ENCODE results near the gene MPZ.
A peak's percentile ranks its signal among the peaks of the same experiment; 100 is the strongest.
"Not testable (repeated sequence)": the region's sequence is repeated elsewhere in the genome, so short reads cannot be mapped to it uniquely, and the experiment has no call there.

The MPZ gene

GRCh38 chr1:161309868-161310267, at the start of gene MPZ:
TSS of gene MPZ (minus strand) at chr1:161309968. CDS start at chr1:161309905, 63 bp downstream.
- no peak for DNase-seq (ENCODE audit: low read depth in 3 of 3)

- no peak for DNase-seq (ENCODE audit: low read depth in 3 of 3)
Measured at GRCh38 chr1:161359291-161359690, 49.5 kb upstream of the MPZ start.

- DNase-seq (ENCODE audit: low read depth in 3 of 3): no peak
Measured at GRCh38 chr1:161357073-161357472, 47.3 kb upstream of the MPZ start.

GRCh38 chr1:161351482-161351881, 41.7 kb upstream of the MPZ start:
- DNase-seq (ENCODE audit: low read depth in 3 of 3): no peak

GRCh38 chr1:161350671-161351070, 40.9 kb upstream of the MPZ start:
- DNase-seq (ENCODE audit: low read depth in 3 of 3): no peak

- DNase-seq (ENCODE audit: low read depth in 3 of 3): no peak
Measured at GRCh38 chr1:161342821-161343220, 33.1 kb upstream of the MPZ start.

GRCh38 chr1:161342177-161342576, 32.4 kb upstream of the MPZ start:
- no peak for DNase-seq (ENCODE audit: low read depth in 3 of 3)

GRCh38 chr1:161335796-161336195, 26.0 kb upstream of the MPZ start:
- DNase-seq (ENCODE audit: low read depth in 3 of 3): no peak

- DNase-seq (ENCODE audit: low read depth in 3 of 3): no peak
Measured at GRCh38 chr1:161333166-161333565, 23.4 kb upstream of the MPZ start.

GRCh38 chr1:161330346-161330745, 20.6 kb upstream of the MPZ start:
- no peak for DNase-seq (ENCODE audit: low read depth in 3 of 3)

GRCh38 chr1:161324020-161324419, 14.3 kb upstream of the MPZ start:
- DNase-seq (ENCODE audit: low read depth in 3 of 3): no peak

- DNase-seq (ENCODE audit: low read depth in 3 of 3): not testable (repeated sequence)
Measured at GRCh38 chr1:161315841-161316674, 6.3 kb upstream of the MPZ start.

GRCh38 chr1:161314201-161314981, 4.6 kb upstream of the MPZ start, which contains the start of gene SDHC:
TSS of gene SDHC (plus strand) at chr1:161314381. CDS start at chr1:161314406, 25 bp downstream.
- peak; percentile 79 to 85 (median 84) for DNase-seq (ENCODE audit: low read depth in 3 of 3)

GRCh38 chr1:161313554-161314200, 3.9 kb upstream of the MPZ start:
- DNase-seq (ENCODE audit: low read depth in 3 of 3): no peak

GRCh38 chr1:161311595-161312181, 1.9 kb upstream of the MPZ start:
- no peak for DNase-seq (ENCODE audit: low read depth in 3 of 3)

GRCh38 chr1:161307892-161308638, 1.7 kb downstream of the MPZ start:
- DNase-seq (ENCODE audit: low read depth in 3 of 3): no peak

GRCh38 chr1:161307230-161307768, 2.5 kb downstream of the MPZ start:
- DNase-seq (ENCODE audit: low read depth in 3 of 3): no peak

- DNase-seq (ENCODE audit: low read depth in 3 of 3): peak; percentile 54 to 85 (median 64)
Measured at GRCh38 chr1:161305867-161306519, 3.8 kb downstream of the MPZ start.

- no peak for DNase-seq (ENCODE audit: low read depth in 3 of 3)
Measured at GRCh38 chr1:161304927-161305866, 4.6 kb downstream of the MPZ start.
